CD4-positive, CD25-positive, alpha-beta regulatory T cell (primary cell): Measurements from ENCODE around the gene TRPV2. TPM values are rescaled to one million over a fixed set of nuclear protein-coding genes. Genes with fewer than 3 reads are reported as not detected.

Experiments
- ATAC-seq, 2 donors: fragments of 150-1000 bp; cut with Tn5 transposase; one replicate each; pipeline ENCODE4 v1.10.0; 2021; ENCODE audit warnings: low read depth in 2 of 2, moderate number of reproducible peaks in 2 of 2, moderate library complexity in 1 of 2
- DNase-seq, 3 donors: peaks; one replicate each; pipeline versions ENCODE4 v3.0.0 to v3.0.0-alpha.2; 2012 to 2022; ENCODE audit warnings: mixed read lengths in 1 of 3
- H3K27ac ChIP-seq: one replicate; pipeline ENCODE4 v1.7.0; 2013; ENCODE audit warnings: mild to moderate bottlenecking, low read length; ENCODE audit not compliant: insufficient read depth, poor library complexity, severe bottlenecking
- H3K27me3 ChIP-seq: one replicate; pipeline ENCODE4 v1.7.0; 2013; ENCODE audit warnings: low read length; ENCODE audit not compliant: control insufficient read depth, insufficient read depth
- H3K36me3 ChIP-seq: one replicate; pipeline ENCODE4 v1.7.0; 2013; ENCODE audit warnings: mild to moderate bottlenecking, low read length, moderate library complexity; ENCODE audit not compliant: control insufficient read depth, insufficient read depth
- H3K4me1 ChIP-seq: 2 replicates; pipeline ENCODE4 v1.7.0; 2013; ENCODE audit warnings: mild to moderate bottlenecking, low read length; ENCODE audit not compliant: insufficient read depth, control insufficient read depth, poor library complexity, severe bottlenecking
- H3K4me3 ChIP-seq: one replicate; pipeline ENCODE4 v1.7.0; 2013; ENCODE audit warnings: low read depth, mild to moderate bottlenecking, low read length, moderate library complexity
- H3K9me3 ChIP-seq, 2 experiments: 1 replicate in 1 of 2; 2 replicates in 1 of 2; pipeline ENCODE4 v1.7.0; 2013; ENCODE audit warnings: low read length in 2 of 2, mild to moderate bottlenecking in 1 of 2, moderate library complexity in 1 of 2; ENCODE audit not compliant: control insufficient read depth in 2 of 2
- H3K27ac Mint-ChIP-seq, 3 donors: one replicate each; pipeline ENCODE4 v1.8.0; 2020 to 2022; ENCODE audit warnings: mild to moderate bottlenecking in 3 of 3, mixed read lengths in 3 of 3, moderate library complexity in 2 of 3
- H3K27me3 Mint-ChIP-seq: one replicate; pipeline ENCODE4 v1.8.0; 2022; ENCODE audit warnings: mild to moderate bottlenecking, mixed read lengths
- H3K36me3 Mint-ChIP-seq: one replicate; pipeline ENCODE4 v1.8.0; 2020; ENCODE audit warnings: mixed read lengths
- H3K4me1 Mint-ChIP-seq, 4 donors: one replicate each; pipeline ENCODE4 v1.8.0; 2020 to 2022; ENCODE audit warnings: mixed read lengths in 4 of 4, mild to moderate bottlenecking in 1 of 4
- H3K4me3 Mint-ChIP-seq, 4 donors: one replicate each; pipeline ENCODE4 v1.8.0; 2020 to 2022; ENCODE audit warnings: mild to moderate bottlenecking in 4 of 4, mixed read lengths in 4 of 4, moderate library complexity in 3 of 4
- H3K9me3 Mint-ChIP-seq, 7 donors: one replicate each; pipeline ENCODE4 v1.8.0; 2020 to 2022; ENCODE audit warnings: mixed read lengths in 7 of 7, mild to moderate bottlenecking in 3 of 7, moderate library complexity in 2 of 7
- polyA plus RNA-seq, 4 donors: library from polyadenylated mRNA; unstranded; fragments of 300-500 nt; fragmentation: Illumina TruSeq; gene quantifications; one replicate each; pipeline ENCODE4 v1.2.3, GENCODE V29; 2021
- total RNA-seq: library from RNA; stranded (reverse); gene quantifications from one replicate; pipeline ENCODE4 v1.2.3, GENCODE V29; 2022

Gene TRPV2
- total and polyA plus RNA-seq, 5 donors from 2014 or later = 99.4 to 142 (median 125) TPM

- no peaks in the 10 kb centered on the region for H3K36me3 Mint-ChIP-seq
- no peak overlapping the region for H3K4me3 Mint-ChIP-seq
- no peaks in the 10 kb centered on the region for H3K9me3 Mint-ChIP-seq
- no peaks in the 10 kb centered on the region for H3K36me3 ChIP-seq
- H3K27ac Mint-ChIP-seq = no peak overlapping the region
- H3K27me3 Mint-ChIP-seq = peaks cover 5% of the 10 kb centered on the region
- no peak overlapping the region for H3K27ac ChIP-seq
- H3K4me3 ChIP-seq = no peak overlapping the region
- peaks cover 0 to 2% (median 0%) of the 10 kb centered on the region in 4 donors for H3K4me1 Mint-ChIP-seq
- ATAC-seq (no peak), DNase-seq (no peak)
- H3K27me3 ChIP-seq = no peaks in the 10 kb centered on the region
- H3K9me3 ChIP-seq = no peaks in the 10 kb centered on the region
- no peaks in the 10 kb centered on the region for H3K4me1 ChIP-seq
These were observed 69.2 kb downstream of the TRPV2 start for GRCh38 chr17:16484445-16485175.

Other genes with a start within 250 kb of the TRPV2 start
- 216 TPM for gene NCOR1, start 200.0 kb upstream of the TRPV2 start, total RNA-seq
- gene NCOR1, start 200.0 kb upstream of the TRPV2 start, polyA plus RNA-seq = 10 to 100 TPM; 65.8 to 68.7 (median 67.0) TPM
- gene PIGL, start 198.4 kb upstream of the TRPV2 start, total RNA-seq = 59.4 TPM
- 10 to 100 TPM in 3 of 4 donors, 1 to 10 TPM in 1; 8.7 to 12.0 (median 11.5) TPM for gene PIGL, start 198.4 kb upstream of the TRPV2 start, polyA plus RNA-seq
- gene CENPV, start 62.1 kb upstream of the TRPV2 start, total RNA-seq = 4.8 TPM
- gene CENPV, start 62.1 kb upstream of the TRPV2 start, polyA plus RNA-seq = 10 to 100 TPM in 2 of 4 donors, 1 to 10 TPM in 2; 4.0 to 16.4 (median 12.0) TPM
- 953 TPM for gene UBB, start 34.5 kb upstream of the TRPV2 start, total RNA-seq
- gene UBB, start 34.5 kb upstream of the TRPV2 start, polyA plus RNA-seq = 1,000 to 10,000 TPM; 1,667 to 2,206 (median 1,950) TPM
- gene LRRC75A, start 76.6 kb downstream of the TRPV2 start, total RNA-seq = 3.8 TPM
- gene LRRC75A, start 76.6 kb downstream of the TRPV2 start, polyA plus RNA-seq = 1 to 10 TPM; 1.5 to 3.5 (median 1.7) TPM
- 5.4 TPM for gene ZNF287, start 153.6 kb downstream of the TRPV2 start, total RNA-seq
- gene ZNF287, start 153.6 kb downstream of the TRPV2 start, polyA plus RNA-seq = 10 to 100 TPM in 3 of 4 donors, 1 to 10 TPM in 1; 8.1 to 14.4 (median 11.9) TPM
- gene ZNF624, start 238.3 kb downstream of the TRPV2 start, total RNA-seq = 4.4 TPM
- gene ZNF624, start 238.3 kb downstream of the TRPV2 start, polyA plus RNA-seq = 1 to 10 TPM; 2.5 to 6.2 (median 3.9) TPM